Activated CD8-positive, alpha-beta T cell treated with anti-CD3 and anti-CD28 coated beads for 36 hours (primary cell): Measurements from ENCODE around the gene NADSYN1. TPM values are rescaled to one million over a fixed set of nuclear protein-coding genes. Genes with fewer than 3 reads are reported as not detected.

ENCODE experiments used
- ATAC-seq: fragments of 200-7000 bp; cut with Tn5 transposase; one replicate; pipeline ENCODE4 v1.10.0; 2021; ENCODE audit warnings: mild to moderate bottlenecking, moderate library complexity
- CTCF ChIA-PET: fragments of 350-600 bp; sonication (Branson Sonifier 250); formaldehyde crosslinking; loops from one replicate; lab custom pipeline; 2021; ENCODE audit warnings: antibody characterized with exemption; lab: Charles Lee
- POLR2A ChIA-PET: fragments of 350-600 bp; sonication (Branson Sonifier 250); formaldehyde crosslinking; loops from one replicate; lab custom pipeline; 2021; ENCODE audit warnings: antibody characterized with exemption; lab: Charles Lee
- DNase-seq: peaks from one replicate; pipeline ENCODE4 v3.0.0-alpha.2; 2020
- H3K27ac Mint-ChIP-seq: one replicate; pipeline ENCODE4 v1.8.0; 2021; ENCODE audit warnings: mild to moderate bottlenecking, mixed read lengths
- H3K27me3 Mint-ChIP-seq: one replicate; pipeline ENCODE4 v1.8.0; 2021; ENCODE audit warnings: mixed read lengths
- H3K36me3 Mint-ChIP-seq: one replicate; pipeline ENCODE4 v1.8.0; 2021; ENCODE audit warnings: low read depth, mixed read lengths
- H3K4me1 Mint-ChIP-seq: one replicate; pipeline ENCODE4 v1.8.0; 2021; ENCODE audit warnings: low read depth, mixed read lengths
- H3K4me3 Mint-ChIP-seq: one replicate; pipeline ENCODE4 v1.8.0; 2021; ENCODE audit warnings: mild to moderate bottlenecking, moderate library complexity, mixed read lengths
- H3K9me3 Mint-ChIP-seq: one replicate; pipeline ENCODE4 v1.8.0; 2021; ENCODE audit warnings: mixed read lengths
- intact Hi-C: fragments of 100-400 bp; cut with micrococcal nuclease; formaldehyde crosslinking; loops from one replicate; pipeline ENCODE4 v1.10.0; 2022
- total RNA-seq, 2 experiments: library from RNA; stranded (reverse); gene quantifications; one replicate each; pipeline ENCODE4 v1.2.3, GENCODE V29; 2021
- TF ChIP-seq, protein P1 (sequence below): fragments of 200-600 bp; IDR thresholded peaks from one replicate; pipeline ENCODE4 v1.8.0; 2022; ENCODE audit warnings: antibody characterized with exemption, mild to moderate bottlenecking

Gene NADSYN1
- total RNA-seq, 2 experiments from 2014 or later: 115 to 117 TPM

DNA sequence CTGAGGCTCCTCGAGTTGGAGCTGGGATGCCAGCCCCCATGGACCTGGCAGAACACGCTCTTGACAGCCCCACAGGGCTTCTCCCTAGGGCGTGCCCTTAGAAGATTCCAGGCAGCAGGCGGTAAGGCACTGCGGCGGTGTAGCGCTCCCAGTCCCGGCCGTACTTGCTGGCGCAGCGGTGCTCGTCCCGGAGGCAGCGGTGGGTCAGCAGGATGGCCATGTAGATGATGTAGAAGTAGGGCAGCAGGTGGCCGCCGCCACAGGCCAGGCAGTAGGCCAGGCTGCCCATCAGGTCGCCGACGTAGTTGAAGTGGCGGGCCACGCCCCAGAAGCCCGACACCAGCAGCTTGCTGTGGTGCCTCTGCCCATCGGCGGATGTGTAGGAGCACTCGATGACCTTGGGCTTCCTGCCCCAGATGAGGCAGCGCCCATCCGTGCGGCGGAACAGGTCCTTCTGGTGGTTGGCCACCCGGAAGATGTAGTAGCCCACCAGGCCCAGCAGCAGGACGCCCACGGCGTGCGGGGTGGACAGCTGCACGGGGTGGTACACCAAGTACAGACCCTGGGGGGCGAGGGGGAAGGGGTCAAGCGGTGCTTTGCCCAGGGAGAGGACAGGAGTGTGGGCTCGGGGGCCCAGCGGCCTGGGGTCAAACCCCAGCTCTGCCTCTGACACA lies 17.6 kb upstream of the NADSYN1 start:
- ChIA-PET CTCF (no interaction called here), POLR2A (interaction anchor here (1.0 kb wide), 1 partner anchor 17 kb away, joined by 3 read pairs; no protein-coding TSS in a partner anchor)
- intact Hi-C loops: no loop called here

DNA sequence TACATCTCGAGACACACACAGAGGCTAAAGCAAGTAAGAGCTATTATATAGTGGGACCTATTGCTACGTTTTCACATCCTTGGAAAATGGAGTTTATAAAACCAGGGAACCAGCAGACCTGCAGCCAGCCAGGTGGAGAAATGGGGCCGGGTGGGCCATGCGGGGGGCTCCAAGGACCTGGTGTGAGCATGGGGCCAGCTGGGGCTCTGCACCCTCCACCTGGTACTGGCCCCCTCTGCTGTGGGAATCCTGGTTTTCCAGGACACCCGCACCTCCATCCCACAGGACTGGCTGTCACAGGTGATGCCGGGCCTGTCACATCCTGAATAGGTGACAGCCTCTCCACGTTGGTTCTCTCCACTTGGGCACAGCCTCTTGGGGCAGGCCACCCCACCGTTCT lies 16.1 kb upstream of the NADSYN1 start:
- no peaks in the 10 kb centered on the region for H3K27me3 Mint-ChIP-seq
- POLR2A ChIA-PET: interaction anchor here (1.2 kb wide), 1 partner anchor 17 kb away, joined by 4 read pairs; the partner anchor contains the start of gene NADSYN1
- no peaks in the 10 kb centered on the region for H3K4me1 Mint-ChIP-seq
- CTCF ChIA-PET: no interaction called here
- H3K27ac Mint-ChIP-seq: no peak overlapping the region
- peaks cover 33% of the 10 kb centered on the region for H3K36me3 Mint-ChIP-seq
- intact Hi-C loops: no loop called here
- no peak overlapping the region for H3K4me3 Mint-ChIP-seq
- DNase-seq (no peak), ATAC-seq (no peak)
- no peaks in the 10 kb centered on the region for H3K9me3 Mint-ChIP-seq
- TF ChIP-seq, protein P1, sequence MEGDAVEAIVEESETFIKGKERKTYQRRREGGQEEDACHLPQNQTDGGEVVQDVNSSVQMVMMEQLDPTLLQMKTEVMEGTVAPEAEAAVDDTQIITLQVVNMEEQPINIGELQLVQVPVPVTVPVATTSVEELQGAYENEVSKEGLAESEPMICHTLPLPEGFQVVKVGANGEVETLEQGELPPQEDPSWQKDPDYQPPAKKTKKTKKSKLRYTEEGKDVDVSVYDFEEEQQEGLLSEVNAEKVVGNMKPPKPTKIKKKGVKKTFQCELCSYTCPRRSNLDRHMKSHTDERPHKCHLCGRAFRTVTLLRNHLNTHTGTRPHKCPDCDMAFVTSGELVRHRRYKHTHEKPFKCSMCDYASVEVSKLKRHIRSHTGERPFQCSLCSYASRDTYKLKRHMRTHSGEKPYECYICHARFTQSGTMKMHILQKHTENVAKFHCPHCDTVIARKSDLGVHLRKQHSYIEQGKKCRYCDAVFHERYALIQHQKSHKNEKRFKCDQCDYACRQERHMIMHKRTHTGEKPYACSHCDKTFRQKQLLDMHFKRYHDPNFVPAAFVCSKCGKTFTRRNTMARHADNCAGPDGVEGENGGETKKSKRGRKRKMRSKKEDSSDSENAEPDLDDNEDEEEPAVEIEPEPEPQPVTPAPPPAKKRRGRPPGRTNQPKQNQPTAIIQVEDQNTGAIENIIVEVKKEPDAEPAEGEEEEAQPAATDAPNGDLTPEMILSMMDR: no peak

More for the DNA sequence above, 17.6 kb upstream of the NADSYN1 start:
- H3K27ac Mint-ChIP-seq: no peak overlapping the region
- no peak for DNase-seq
- ATAC-seq: no peak
- peaks cover 25% of the 10 kb centered on the region for H3K36me3 Mint-ChIP-seq
- TF ChIP-seq, protein P1: no peak
- no peaks in the 10 kb centered on the region for H3K9me3 Mint-ChIP-seq
- H3K4me1 Mint-ChIP-seq: no peaks in the 10 kb centered on the region
- H3K4me3 Mint-ChIP-seq: no peak overlapping the region
- H3K27me3 Mint-ChIP-seq: no peaks in the 10 kb centered on the region

DNA sequence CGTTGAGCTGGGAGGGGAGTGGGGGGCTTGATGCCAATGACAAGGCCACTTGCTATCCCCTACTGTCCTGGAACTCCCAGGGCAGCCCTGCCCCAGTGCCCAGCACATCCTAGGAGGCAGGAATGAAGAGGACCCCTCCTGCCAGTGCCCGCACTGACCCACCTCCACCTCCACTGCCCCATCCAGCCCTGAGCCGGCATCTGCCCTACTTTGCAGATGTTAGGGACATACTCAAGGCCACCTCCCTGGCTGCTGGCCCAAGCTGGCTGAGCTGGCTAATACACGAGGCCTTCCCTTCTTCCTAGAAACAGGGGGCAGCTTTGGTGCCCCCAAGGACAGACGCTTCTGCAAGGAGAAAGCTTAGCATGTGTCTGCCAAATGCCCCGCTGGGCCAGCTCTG lies 15.6 kb upstream of the NADSYN1 start:
- no peak overlapping the region for H3K27ac Mint-ChIP-seq
- CTCF ChIA-PET: no interaction called here
- no peaks in the 10 kb centered on the region for H3K9me3 Mint-ChIP-seq
- no peaks in the 10 kb centered on the region for H3K27me3 Mint-ChIP-seq
- H3K36me3 Mint-ChIP-seq: peaks cover 36% of the 10 kb centered on the region
- DNase-seq (no peak), ATAC-seq (no peak)
- intact Hi-C loops: no loop called here
- no peaks in the 10 kb centered on the region for H3K4me1 Mint-ChIP-seq
- POLR2A ChIA-PET: interaction anchor here (1.2 kb wide), 2 partner anchors 10 to 16 kb away, joined by 4 to 5 read pairs; partner anchors contain the start of gene NADSYN1
- TF ChIP-seq, protein P1: no peak
- H3K4me3 Mint-ChIP-seq: no peak overlapping the region

DNA sequence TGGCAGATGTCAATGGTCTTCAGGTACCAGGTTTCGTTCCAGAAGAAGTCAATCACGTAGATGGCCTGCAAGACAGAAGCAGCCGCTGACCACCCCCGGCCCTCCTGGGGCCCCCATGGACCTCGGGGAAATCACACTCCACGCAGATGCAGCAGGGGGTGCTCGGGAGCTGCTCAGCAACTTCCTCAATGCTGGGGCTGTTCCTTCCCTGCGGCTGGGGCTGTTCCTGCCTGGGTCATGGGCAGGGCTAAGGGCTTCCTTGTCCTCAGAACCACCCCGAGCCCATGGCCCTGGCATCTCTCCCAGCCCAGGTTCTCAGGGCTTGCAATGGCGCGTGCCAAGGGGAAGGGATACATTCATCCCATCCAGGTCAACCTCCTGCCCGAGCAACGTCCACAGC lies 15.1 kb upstream of the NADSYN1 start:
- DNase-seq: no peak
- Mint-ChIP-seq H3K4me3 (no peak overlapping the region), H3K9me3 (no peaks in the 10 kb centered on the region), H3K27ac (no peak overlapping the region), H3K4me1 (no peaks in the 10 kb centered on the region), H3K27me3 (no peaks in the 10 kb centered on the region), H3K36me3 (peaks cover 40% of the 10 kb centered on the region)
- no peak for ATAC-seq
- intact Hi-C loops: no loop called here
- ChIA-PET CTCF (no interaction called here), POLR2A (interaction anchor here (1.2 kb wide), 2 partner anchors 9 to 16 kb away, joined by 4 to 5 read pairs; partner anchors contain the start of gene NADSYN1)
- TF ChIP-seq, protein P1: no peak

DNA sequence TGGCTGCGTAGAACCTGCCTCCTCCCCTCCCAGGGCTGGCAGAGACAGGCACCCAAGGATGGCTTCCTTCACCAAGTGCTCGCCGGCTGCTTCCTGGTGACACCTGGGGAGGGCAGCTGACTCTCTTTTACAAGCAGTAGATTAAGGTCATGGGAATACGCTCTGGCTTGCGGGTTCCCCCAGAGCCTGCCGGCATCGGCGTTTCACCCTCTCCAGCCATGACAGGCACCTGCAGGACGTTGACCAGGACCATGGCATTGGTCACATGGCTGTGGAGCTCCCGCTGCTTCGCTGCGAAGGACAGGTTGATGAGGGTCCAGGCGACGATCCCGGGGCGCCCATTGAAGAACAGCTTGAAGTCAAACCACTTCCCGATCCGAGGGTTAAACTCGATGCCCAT lies 14.4 kb upstream of the NADSYN1 start:
- Mint-ChIP-seq H3K9me3 (no peaks in the 10 kb centered on the region), H3K36me3 (peaks cover 47% of the 10 kb centered on the region), H3K4me1 (no peaks in the 10 kb centered on the region), H3K4me3 (no peak overlapping the region), H3K27ac (no peak overlapping the region), H3K27me3 (no peaks in the 10 kb centered on the region)
- ATAC-seq (no peak), DNase-seq (no peak)
- POLR2A ChIA-PET: no interaction called here
- CTCF ChIA-PET: no interaction called here
- intact Hi-C loops: no loop called here
- TF ChIP-seq, protein P1: no peak
